HAP-1 (cell line): ENCODE data around the gene BTBD18.

Experiments
- DNase-seq, 2 experiments: peaks; one replicate each; pipeline ENCODE4 v3.0.0-alpha.2; 2016 to 2020; ENCODE audit warnings: low spot score in 2 of 2
- H3K27me3 ChIP-seq: fragments of 250-450 bp; sonication (Bioruptor Pico); 2 replicates; pipeline ENCODE4 v1.5.1; 2020; ENCODE audit warnings: low read depth, mild to moderate bottlenecking, moderate library complexity
- H3K36me3 ChIP-seq: fragments of 250-450 bp; sonication (Bioruptor Pico); replicated peaks from 2 replicates; pipeline ENCODE4 v1.5.1; 2020; ENCODE audit warnings: mild to moderate bottlenecking
- H3K4me1 ChIP-seq: fragments of 250-450 bp; sonication (Bioruptor Pico); 2 replicates; pipeline ENCODE4 v1.5.1; 2020; ENCODE audit warnings: mild to moderate bottlenecking
- H3K4me3 ChIP-seq: fragments of 250-450 bp; sonication (Bioruptor Pico); 2 replicates; pipeline ENCODE4 v1.5.1; 2020; ENCODE audit warnings: mild to moderate bottlenecking, moderate library complexity
- H3K9me3 ChIP-seq: fragments of 250-450 bp; sonication (Bioruptor Pico); 2 replicates; pipeline ENCODE4 v1.5.1; 2020; ENCODE audit warnings: mild to moderate bottlenecking, moderate library complexity
- in situ Hi-C: fragments of 300-500 bp; cut with MboI; formaldehyde crosslinking; loops from 3 replicates; pipeline ENCODE4 v1.14.3; 2020; ENCODE audit warnings: low sequenced_read_pairs, inconsistent platforms, mixed read lengths

The BTBD18 gene, protein sequence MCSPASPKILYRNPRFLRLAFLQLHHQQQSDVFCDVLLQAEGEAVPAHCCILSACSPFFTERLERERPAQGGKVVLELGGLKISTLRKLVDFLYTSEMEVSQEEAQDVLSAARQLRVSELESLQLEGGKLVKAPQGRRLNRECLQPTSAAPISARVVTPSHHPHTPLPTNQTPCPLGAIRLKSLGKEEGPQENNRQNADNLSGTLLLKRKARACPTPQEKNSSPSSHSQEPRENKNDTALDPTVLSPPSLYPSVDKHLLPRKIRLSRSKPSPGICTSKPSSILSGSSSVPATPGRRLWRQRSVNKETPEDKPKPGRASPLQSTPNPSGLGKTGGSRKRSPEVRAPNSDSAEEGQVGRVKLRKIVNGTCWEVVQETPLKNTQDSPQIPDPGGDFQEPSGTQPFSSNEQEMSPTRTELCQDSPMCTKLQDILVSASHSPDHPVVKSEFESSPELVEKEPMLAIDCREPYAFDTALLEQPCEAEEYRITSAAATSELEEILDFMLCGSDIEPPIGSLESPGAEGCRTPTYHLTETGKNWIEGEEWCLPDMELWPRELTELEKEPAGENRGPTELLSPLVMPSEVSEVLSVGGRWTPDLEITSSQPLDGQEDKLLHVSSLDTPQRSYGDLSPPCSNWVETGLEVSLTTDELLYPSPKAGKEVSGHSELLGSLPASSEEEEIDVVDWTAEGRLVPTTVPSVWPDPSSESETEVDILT

DNA sequence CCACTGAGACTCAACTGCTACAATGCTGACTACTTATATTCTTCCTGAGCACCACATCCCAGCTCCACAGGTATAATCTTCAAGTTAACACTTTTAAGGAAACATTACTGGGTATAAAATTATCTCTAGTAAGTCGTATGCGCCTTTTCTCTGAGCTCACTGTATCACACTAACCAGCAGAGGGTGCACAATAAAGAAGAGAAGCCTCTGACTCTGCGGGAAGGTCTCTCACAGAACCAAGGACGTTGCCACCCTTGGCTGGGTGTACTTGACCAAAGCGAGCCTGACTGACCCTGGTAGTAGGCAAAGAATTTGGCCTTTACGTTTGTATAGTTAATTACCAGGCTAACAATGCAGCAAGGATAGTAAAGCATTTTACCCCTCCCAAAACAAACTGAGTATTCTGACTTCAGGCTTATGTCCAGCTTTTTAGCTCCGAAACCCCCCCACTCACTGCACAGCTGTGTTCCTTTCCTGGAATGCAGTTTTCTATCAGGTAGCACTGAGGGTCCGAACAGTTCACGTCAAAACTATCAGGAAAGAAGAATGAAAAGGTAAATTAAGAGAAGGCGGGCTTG is at the start of gene BTBD18:
BTBD18 (minus strand) TSS at position 144 of the 578 bp plus-strand sequence. CDS start 631 bp downstream, outside the sequence.
- no peaks in the 10 kb centered on the region for H3K36me3 ChIP-seq
- no peaks in the 10 kb centered on the region for H3K27me3 ChIP-seq
- no peaks in the 10 kb centered on the region for H3K9me3 ChIP-seq
- no peaks in the 10 kb centered on the region for H3K4me1 ChIP-seq
- peak in 1 of 2 experiments; percentile 39 for DNase-seq
- in situ Hi-C loops, result no loop called here
- H3K4me3 ChIP-seq, result no peak within 1 kb of the TSS

DNA sequence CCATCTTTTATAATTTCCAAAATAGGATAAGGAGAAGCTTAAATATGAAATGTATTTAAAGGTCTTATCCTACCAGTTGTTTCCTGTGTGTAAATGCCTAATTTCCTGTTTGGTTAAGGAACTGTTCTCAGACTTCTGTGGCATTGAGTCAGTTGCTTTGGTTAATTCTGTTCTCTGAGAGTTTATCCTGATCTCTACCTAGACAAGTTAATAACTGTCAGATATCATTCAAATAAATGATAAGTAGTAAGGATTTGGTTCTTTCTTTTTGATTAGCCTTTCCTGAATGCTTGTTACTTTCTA is 49.5 kb upstream of the BTBD18 start:
- peaks cover 2% of the 10 kb centered on the region; the same call in 1 of the 2 replicates for H3K4me1 ChIP-seq
- DNase-seq, result no peak
- H3K36me3 ChIP-seq, result peaks cover 51% of the 10 kb centered on the region
- no peak overlapping the region for H3K4me3 ChIP-seq
- H3K27me3 ChIP-seq, result no peaks in the 10 kb centered on the region
- H3K9me3 ChIP-seq, result no peaks in the 10 kb centered on the region
- in situ Hi-C loops, result no loop called here

DNA sequence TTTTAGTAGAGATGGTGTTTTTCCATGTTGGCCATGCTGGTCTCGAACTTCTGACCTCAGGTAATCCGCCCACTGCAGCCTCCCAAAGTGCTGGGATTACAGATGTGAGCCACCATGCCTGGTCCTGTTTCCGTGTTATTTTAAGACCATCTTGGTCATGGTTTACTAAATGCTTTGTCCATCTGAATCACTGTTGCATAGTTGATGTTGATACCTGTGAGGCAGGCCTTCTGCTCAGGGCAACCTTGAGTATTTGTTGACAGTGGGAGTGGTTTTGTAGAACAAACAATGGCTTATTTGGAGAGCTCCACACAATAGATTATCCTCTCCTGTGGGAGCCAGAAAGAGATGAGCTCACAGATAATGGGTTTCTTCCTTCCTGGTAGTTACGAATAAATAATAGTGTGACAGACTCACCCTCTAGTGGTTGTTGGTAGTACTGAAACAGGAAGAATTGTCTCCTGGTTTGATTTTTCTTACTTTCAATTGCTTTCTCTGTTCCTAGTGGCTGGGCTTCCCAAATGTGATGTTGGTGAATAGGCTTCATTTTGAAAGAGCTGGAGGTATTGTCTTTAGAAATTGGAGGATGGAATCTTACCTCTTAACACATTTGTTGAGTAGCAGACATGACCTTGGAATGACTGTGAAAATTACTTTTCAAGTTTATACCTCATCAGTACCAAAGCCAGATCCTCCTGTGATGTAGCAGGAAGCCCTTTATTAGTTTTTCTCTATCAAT is 49.0 kb upstream of the BTBD18 start:
- peak; percentile 40 to 89 for DNase-seq
- peaks cover 48% of the 10 kb centered on the region for H3K36me3 ChIP-seq
- H3K27me3 ChIP-seq, result no peaks in the 10 kb centered on the region
- in situ Hi-C loops, result no loop called here
- no peaks in the 10 kb centered on the region for H3K9me3 ChIP-seq
- H3K4me1 ChIP-seq, result peaks cover 2% of the 10 kb centered on the region; the same call in 1 of the 2 replicates
- H3K4me3 ChIP-seq, result no peak overlapping the region

DNA sequence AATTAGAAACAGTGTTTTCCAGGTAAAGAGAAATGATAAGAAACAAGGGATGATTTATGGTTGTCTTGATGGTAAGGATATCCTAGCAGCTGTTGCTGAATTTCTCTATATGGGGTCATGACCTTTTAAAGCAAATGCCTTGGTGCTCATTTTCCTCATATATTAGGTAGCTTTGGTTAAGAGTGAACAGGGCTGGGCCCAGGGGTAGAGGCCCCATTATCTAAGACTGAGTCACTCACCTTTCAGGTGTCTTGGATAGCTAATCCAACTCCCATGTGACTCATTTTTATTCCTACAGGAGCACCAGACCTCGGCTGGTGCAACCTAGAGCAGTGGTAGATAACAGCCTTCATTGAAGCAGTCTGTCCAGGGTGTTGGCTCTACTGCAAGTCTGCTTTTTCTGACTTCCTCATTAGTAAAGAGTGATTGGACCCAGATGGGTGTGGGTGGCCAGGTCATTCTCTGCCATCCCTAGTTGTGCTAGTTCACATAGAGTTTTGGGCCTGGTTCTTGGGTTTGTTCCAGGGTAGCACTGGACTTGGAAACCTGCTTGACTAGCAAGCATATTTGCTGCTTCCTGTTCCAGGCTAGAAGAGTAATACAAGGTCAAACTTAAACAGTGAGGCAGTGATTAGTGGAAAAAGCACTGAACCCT is 47.4 kb upstream of the BTBD18 start:
- in situ Hi-C loops, result no loop called here
- H3K4me3 ChIP-seq, result no peak overlapping the region
- no peak for DNase-seq
- peaks cover 2% of the 10 kb centered on the region; the same call in 1 of the 2 replicates for H3K4me1 ChIP-seq
- H3K27me3 ChIP-seq, result no peaks in the 10 kb centered on the region
- peaks cover 37% of the 10 kb centered on the region for H3K36me3 ChIP-seq
- H3K9me3 ChIP-seq, result no peaks in the 10 kb centered on the region

DNA sequence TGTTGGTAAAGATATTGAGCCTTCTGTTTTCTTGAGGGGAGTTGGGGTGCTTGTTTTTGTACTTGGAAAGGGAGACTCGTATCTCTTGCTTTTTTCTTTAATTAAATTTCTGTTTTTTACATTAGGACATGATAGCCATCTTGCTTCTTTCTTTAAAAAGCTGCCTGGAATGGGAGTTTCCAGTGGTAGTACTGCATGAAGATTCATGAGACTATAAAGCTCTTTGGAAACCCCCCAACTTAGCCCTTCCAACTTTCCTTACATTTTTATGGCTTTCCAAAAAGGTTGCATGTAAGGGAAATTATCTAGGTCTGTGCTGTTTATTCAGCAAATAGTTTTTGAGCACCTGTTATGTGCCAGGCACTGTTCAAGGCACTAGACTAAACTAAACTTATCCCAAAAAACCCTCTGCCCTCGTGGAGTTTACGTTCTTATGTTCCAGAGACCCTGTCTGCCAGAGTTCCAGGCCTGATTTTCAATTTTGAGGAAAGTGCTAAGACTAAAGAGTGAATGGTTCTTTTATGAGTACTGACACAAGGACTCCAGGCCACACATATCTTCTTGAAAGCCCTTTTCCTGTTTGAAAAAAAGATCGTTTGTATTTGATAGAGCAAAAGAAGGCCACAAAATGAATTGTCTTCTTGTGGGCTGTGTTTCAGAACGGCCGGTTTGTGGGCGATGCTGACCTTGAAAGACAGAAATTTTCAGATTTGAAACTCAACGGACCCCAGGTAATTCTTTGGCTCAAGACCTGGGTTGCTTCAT is 41.9 kb upstream of the BTBD18 start:
- Histone ChIP-seq H3K36me3 (peaks cover 21% of the 10 kb centered on the region), H3K27me3 (no peaks in the 10 kb centered on the region), H3K4me3 (no peak overlapping the region), H3K4me1 (no peaks in the 10 kb centered on the region), H3K9me3 (no peaks in the 10 kb centered on the region)
- DNase-seq, result no peak
- in situ Hi-C loops, result no loop called here

DNA sequence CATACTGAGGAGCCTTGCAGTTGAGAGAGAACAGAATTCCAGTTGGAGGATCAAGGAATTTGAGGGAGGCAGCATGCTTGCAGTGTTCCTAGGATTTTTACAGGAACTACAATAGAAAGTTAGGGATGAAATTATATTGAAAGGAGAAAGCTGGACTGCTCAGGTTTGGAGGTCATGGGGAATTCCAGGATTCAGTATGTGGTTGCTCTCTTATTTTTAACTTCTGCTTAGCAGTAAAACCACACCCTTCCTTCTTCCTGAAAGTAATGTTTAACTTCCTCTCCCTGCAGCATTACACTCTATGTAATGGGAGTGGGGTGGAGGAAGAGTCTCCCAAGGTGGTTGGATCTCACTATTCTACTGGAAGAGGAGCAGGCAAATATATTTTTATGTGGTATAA is 41.3 kb upstream of the BTBD18 start:
- DNase-seq, result no peak
- H3K27me3 ChIP-seq, result no peaks in the 10 kb centered on the region
- H3K36me3 ChIP-seq, result peaks cover 21% of the 10 kb centered on the region
- H3K4me3 ChIP-seq, result no peak overlapping the region
- H3K9me3 ChIP-seq, result no peaks in the 10 kb centered on the region
- H3K4me1 ChIP-seq, result no peaks in the 10 kb centered on the region
- in situ Hi-C loops, result no loop called here

DNA sequence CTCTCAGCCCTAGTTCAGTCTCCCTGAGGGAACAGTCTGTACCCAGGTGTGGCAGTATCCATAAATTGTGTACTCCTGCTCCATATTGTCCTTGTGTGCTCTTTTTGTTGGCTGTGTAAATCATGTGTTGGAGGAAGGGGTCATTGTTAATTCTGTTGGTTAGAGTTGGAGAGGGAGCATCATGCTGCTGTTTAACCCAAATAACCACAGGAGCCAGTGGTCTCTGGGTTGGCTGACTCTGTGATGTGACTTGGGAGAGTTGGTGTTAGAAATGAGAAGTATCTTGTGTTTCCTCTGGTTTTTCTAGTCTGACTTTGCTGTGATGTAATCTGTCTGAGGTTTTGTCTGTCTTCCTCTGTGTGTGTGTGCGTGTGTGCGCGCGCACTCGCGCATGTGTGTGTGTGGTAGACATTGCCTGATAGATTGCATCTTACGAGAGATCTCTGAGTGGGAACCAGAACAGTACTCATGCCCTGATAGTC is 40.5 kb upstream of the BTBD18 start:
- no peak overlapping the region for H3K4me3 ChIP-seq

DNA sequence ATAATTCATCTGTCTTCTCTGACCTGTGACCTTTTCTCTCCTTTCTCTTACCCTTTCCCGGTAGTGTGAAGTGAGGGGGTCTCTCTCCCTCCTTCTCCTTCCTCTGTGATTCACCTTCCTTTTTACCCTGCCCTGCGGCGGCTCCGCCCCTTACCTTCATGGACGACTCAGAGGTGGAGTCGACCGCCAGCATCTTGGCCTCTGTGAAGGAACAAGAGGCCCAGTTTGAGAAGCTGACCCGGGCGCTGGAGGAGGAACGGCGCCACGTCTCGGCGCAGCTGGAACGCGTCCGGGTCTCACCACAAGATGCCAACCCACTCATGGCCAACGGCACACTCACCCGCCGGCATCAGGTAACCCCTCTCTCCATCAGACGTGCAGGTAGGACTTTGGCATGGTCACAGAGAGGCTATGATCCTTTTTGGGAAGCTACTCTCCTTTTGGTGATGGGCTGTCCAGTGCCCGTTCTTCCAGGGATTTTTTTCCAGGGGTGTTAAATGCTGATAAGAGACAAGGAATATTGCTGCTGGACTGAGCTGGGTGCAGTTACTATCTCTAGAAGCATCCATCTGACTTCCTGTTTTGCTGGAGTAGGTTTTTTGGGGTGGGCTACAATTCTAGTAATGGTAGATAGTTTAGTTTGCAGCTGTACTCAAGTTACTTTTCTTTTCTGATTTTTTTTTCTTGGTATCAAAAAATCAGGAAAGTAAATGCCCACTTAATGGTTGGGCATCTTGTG is 39.9 kb upstream of the BTBD18 start:
- H3K36me3 ChIP-seq, result peaks cover 16% of the 10 kb centered on the region
- H3K9me3 ChIP-seq, result no peaks in the 10 kb centered on the region
- H3K4me1 ChIP-seq, result no peaks in the 10 kb centered on the region
- no peak overlapping the region for H3K4me3 ChIP-seq
- in situ Hi-C loops, result no loop called here
- no peaks in the 10 kb centered on the region for H3K27me3 ChIP-seq
- no peak for DNase-seq

More for the DNA sequence above, 40.5 kb upstream of the BTBD18 start:
- Histone ChIP-seq H3K27me3 (no peaks in the 10 kb centered on the region), H3K4me1 (no peaks in the 10 kb centered on the region), H3K9me3 (no peaks in the 10 kb centered on the region), H3K36me3 (peaks cover 21% of the 10 kb centered on the region)
- no peak for DNase-seq
- in situ Hi-C loops, result no loop called here

DNA sequence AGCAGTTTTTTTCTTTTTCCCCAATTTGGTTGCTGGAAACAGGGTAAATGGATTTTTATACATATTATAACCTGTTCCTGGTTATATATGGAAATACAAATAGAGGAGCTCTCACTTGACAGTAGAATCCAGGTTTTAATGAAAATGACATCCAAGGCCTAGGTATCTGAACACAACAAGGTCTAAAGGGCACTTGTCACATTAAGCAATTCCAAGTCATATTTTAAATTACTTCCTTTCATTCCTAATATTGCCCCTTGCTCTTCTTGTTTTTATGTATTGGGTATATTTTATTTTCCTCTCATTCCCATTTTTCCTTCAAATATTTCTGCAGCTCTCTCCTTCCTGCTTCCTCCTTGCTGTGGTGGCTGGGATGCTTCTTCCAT is 37.1 kb upstream of the BTBD18 start:
- no peak for DNase-seq
- Histone ChIP-seq H3K4me3 (no peak overlapping the region), H3K4me1 (no peaks in the 10 kb centered on the region), H3K27me3 (no peaks in the 10 kb centered on the region), H3K9me3 (no peaks in the 10 kb centered on the region), H3K36me3 (peaks cover 7% of the 10 kb centered on the region)
- in situ Hi-C loops, result no loop called here

DNA sequence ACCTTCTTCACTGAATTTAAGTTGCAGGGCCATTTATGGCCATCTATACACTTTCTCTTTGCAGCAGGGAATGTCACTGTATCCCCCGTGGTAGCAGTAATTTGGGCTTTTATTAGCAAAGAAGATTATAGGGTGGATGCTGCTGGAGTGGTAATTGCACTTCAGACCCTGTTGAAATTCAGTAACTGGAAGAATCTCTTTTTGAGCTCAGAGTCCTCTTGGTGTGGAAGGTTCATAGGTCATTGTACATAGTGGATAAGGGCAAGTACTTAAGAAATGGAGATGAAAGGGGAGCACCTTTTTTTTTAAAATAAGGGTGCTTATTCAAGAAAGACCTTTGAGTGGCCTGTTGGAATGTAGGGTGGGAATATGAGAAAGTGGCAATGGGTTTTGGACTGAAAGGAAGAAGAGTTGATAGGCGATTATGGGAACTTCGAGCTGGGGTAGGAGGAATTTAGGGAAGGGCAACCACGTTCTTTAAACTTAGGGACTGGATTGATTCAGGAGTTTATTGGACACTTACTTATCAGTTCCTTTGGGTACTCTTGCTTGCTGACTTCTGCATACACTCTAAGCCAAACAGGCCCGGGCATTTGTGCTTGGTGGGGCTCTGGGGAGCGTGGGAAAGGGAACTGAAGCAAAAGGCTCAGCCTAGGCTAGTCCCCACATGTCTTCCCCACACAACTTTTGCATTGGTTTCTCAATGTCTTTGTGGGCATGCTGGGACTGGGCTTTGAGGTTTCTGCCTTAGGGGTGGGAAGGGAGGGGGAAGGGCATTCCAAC is 36.5 kb upstream of the BTBD18 start:
- Histone ChIP-seq H3K36me3 (peaks cover 7% of the 10 kb centered on the region), H3K9me3 (no peaks in the 10 kb centered on the region), H3K27me3 (no peaks in the 10 kb centered on the region), H3K4me1 (no peaks in the 10 kb centered on the region), H3K4me3 (no peak overlapping the region)
- in situ Hi-C loops, result no loop called here
- no peak for DNase-seq

DNA sequence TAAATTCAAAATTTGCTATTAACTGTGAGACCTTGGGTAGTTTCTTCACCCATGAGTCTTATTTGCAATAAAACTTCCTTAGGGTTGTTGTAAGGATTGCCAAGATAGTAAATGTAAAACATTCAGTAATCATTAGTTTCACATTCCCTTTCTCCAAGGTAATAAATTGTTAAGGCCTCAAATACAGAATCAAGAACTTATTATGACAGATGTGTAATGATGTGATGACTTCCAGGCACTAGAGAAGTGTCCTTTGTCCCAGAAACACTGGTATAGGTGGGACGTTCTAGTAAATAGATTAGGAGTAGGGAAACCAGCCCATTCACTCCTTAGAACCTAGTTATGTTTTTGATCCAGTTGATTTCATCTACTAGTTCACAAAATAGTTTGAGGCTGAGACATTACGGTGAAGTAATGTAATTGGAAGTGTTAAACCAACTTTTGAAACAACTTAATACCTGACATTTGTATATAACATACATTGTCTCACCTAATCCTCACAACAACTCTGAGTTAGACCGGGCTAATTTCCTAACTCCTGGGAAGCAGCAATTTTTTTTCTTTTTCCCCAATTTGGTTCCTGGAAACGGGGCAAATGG is 35.5 kb upstream of the BTBD18 start:
- in situ Hi-C loops, result no loop called here
- Histone ChIP-seq H3K4me3 (no peak overlapping the region), H3K9me3 (no peaks in the 10 kb centered on the region), H3K4me1 (no peaks in the 10 kb centered on the region), H3K36me3 (peaks cover 5% of the 10 kb centered on the region), H3K27me3 (no peaks in the 10 kb centered on the region)
- no peak for DNase-seq
